Thyroid gland (tissue), 4 donors: ENCODE results near the gene TESMIN.

ENCODE experiments used
- CTCF ChIP-seq, 6 experiments: fragments of 200-600 bp in 3 of 6; fragments of 450-650 bp in 3 of 6; sonication (generic) in 3 of 6; IDR thresholded peaks; one replicate each; pipeline ENCODE4 v1.5.1; 2016 to 2019; ENCODE audit warnings: antibody characterized with exemption in 6 of 6, mild to moderate bottlenecking in 2 of 6, inconsistent platforms in 1 of 6, moderate library complexity in 1 of 6
- POLR2A ChIP-seq, 2 donors: fragments of 450-650 bp; IDR thresholded peaks; one replicate each; pipeline ENCODE4 v1.6.1; 2017; ENCODE audit warnings: antibody characterized with exemption in 2 of 2, mild to moderate bottlenecking in 2 of 2, moderate library complexity in 1 of 2

DNA sequence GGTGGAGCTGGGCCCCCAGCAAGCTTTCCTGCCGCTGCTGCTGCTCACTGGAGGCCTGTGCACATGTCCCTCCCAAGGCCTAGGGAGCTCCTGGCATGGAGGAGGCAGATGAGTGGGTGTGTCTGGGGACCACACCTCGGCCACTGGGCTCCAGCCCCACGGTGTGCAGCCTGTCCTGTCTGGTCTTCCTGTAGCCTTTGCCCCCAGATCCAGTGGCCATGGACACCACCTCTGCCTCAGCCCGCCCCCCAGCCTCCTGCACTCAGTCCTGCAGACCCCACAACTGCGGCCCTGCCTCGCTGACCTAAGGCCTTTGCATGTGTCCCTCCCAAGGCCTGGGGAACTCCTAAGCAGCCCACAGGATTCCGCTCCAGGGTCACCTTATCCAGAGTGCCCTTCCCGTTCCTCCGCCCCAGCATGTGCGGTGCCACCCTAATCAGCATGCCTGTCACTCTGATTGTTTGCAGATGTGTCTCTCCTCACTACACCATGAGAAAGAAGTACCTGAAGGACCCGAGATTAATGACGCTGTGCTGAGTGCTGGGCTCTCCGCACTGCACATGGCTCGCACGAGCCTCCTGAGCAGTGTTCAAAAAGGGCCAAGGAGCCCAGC lies 58.3 kb downstream of the TESMIN start:
- TF ChIP-seq CTCF (IDR thresholded peaks at IDR 0.05) (no peak), POLR2A (IDR thresholded peaks at IDR 0.05) (no peak)
